ENCODE measurements around the gene TKT.

Gene TKT

DNA sequence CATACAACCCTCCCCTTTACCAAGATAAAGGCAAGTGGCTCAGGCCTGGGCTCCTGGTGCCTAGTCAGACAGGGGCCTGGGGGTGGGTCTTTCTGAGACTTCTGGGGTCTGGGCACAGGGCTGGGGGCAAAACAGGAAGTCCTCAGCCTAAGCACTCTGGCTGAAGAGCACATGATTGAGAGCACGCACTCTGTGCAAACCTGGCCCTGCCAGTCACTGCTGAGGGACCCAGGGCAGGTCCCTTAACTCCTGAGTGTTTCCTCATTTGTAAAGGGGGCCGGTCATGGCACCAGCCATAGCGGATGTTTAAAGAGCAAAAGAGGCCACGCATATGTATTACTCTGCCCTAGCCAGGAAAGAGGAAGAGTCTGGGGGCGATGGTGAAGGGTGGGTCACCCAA is 16.0 kb downstream of the TKT start:
- DNase-seq = no peak

DNA sequence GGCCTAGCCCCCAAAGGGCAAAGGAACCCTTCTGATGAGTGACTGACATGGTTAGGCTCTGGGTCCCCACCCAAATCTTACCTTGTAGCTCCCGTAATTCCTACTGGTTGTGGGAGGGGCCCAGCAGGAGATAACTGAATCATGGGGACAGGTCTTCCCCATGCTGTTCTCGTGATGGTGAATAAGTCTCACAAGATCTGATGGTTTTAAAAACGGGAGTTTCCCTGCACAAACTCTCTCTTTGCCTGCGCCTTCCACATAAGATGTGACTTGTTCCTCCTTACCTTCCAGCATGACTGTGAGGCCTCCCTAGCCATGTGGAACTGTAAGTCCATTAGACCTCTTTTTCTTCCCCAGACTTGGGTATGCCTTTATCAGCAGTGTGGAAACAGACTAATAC is 16.9 kb downstream of the TKT start:
- DNase-seq = no peak

DNA sequence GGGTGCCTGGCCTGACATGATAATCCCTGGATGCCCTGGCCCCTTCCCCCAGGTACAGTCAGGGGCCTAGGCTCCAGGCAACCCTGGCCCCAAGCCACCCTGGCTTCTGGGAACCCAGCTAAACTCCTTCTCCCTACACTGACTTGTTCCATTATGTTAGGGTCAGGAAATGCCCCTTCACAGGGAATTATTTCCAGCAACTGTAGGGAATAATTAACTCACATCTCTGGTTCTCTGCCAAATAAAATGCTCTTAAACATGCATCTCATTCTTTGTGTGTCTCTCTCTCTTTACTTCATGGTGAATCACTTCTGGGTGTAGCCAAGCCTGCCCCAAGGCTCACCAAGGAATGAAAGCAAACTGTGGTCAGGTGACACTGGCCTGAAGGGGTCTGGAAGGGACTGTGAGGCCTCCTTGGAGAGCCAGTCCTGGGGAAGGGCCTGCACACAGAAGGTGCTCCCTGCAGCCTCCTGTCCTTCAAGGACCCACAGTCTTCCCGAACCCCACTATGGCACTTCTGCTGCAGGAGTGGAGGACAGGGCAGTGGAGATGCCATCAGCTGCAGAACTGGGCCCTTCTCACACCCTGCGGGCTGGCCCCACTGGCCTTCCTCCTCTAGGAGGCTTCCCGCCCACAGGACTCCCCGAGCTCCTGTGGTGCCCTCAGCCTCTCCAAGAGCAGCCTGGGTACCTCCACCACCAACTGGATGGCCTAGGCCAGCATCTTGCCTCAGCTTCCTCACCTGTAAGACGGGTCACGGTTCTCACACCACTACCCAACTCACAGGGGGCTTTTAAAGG is 17.6 kb downstream of the TKT start:
- no peak for DNase-seq

DNA sequence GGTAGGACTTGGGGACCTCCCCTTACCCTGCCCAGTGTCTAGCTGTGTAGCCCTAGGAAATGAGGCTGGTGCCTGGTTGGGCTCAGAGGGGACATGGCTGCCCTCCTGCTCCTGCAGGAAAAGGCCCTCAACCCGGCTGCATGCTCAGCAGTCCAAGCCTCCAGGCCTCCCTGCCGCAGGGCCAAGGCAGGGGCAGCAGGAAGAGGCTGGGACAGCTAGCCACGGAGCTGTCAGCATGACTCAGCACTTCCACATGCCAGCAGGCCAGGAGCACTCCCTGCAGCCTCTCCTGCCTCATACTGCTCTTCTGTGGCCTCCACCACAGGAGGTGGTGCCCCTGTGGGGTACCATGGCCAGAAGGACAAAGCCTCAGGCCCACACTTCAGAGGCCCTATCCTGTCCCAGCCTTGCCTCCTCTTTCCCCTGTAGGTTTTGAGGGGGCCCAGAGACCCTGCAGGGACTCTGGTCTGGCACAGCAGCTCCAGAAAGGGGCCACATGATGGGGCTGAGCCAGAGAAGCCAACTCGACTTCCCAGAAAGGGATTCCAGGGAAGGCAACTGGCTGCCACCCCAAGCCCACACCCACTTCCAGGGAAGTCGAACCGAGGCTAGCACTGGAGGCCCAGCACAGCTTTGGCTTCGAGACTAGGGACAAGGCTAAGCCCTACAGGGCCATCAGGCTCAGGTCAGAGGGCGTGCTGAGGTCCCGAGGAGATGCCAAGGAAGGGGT is 19.5 kb downstream of the TKT start:
- no peak for DNase-seq

DNA sequence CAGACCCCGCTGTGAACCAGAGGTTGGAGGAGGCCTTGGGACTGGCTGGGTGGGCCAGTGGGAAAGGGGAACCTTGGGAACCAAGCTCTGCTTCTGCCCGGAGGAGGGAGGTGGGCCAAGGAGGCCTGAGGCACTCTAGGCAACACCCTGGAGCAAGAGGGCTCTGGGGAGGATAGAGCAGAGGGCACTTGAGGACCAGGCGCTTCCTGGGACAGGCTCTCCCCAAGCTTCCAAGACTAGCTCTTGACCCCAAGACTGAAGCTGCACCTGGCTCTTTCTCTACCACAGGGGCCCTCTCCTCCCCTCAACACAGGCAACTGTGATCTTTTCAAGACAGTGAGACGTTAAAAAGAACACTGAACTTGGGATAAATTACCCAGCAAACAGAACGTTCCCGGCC is 20.3 kb downstream of the TKT start:
- DNase-seq = no peak

DNA sequence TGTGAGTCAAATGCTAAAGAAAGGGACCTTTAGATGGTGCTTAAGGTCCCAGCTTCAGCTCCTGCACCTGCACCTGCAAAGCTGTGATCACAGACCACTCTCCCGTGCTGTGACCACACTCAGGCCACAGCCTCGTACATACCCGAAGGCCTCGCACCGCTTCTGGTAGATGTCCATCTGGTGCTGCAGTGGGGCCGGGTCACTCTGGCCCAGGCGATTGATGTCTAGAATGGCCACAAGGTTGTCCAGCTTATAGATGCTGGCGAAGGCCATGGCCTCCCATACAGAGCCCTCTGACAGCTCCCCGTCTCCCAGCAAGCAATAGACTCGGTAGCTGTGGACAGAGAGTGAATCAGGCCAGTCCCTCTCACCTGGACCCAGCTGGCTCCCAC is 21.0 kb downstream of the TKT start:
- DNase-seq = no peak

DNA sequence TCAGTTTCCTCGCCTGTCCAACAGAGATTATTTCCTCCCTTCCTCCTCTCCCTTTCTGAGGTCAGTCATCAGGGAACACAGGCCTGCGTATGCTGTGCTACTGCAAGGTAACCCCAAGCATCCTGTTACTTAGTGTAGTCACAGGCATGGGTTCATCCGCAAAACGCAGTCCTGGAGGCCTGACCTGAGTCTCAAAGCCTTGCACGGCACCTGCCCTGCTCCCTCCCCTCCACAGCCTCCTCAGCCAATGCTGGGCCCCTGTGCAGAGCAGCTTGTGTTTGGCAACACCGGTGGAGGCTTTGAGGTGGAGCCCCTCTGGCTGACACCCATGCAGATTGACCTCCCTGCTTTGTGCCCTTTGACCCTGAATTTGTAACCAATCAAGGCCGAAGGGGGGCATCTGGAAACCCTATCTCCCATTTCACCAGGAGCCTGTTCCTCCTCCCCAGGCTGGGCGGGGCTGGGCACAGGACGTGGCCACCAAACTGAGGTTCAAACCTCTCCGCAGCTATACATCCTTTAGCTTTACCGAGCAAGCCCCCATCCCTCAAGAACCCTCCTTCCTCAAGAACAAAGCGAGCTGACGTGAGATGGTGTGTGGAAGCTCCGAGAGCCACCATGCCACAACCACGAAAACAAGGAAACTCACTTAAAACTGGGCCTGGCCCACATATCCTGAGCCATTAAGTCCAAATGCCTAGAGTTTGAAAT is 21.5 kb downstream of the TKT start:
- no peak for DNase-seq

DNA sequence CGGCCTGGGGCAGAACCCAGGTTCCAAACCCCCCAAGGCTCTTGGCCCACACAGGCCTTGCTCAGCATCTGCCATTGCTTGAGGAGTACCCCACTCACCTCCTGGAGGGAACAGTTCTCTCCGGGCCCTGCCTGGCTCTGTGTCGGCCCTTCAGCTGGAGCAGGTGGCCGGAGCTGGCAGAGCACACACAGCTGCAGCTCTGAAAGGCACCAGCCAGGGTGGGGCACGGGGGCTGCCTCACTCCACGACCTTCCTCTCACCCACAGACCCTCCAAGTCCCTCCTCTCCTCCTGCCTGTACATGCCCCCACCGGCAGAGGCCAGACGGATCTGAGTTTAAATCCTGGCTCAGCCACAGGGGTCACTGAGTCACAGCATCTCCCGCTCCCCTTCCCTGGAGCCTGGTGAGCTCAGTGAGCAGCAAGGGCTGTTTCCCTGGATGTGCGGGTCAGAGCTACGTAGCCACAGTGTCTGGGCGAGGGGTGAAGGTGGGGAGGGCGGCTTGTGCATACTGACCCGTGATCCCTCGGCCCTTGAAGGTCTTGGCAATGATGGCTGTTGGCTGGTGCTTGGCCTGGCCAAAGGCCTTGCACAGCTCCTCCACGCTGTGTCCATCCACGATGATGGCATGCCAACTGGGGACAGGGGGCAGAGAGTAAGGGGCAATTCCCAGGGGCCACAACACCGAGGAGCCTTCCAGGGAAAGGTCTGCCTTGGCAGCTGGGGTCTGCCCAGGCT is 23.0 kb downstream of the TKT start:
- DNase-seq = no peak

DNA sequence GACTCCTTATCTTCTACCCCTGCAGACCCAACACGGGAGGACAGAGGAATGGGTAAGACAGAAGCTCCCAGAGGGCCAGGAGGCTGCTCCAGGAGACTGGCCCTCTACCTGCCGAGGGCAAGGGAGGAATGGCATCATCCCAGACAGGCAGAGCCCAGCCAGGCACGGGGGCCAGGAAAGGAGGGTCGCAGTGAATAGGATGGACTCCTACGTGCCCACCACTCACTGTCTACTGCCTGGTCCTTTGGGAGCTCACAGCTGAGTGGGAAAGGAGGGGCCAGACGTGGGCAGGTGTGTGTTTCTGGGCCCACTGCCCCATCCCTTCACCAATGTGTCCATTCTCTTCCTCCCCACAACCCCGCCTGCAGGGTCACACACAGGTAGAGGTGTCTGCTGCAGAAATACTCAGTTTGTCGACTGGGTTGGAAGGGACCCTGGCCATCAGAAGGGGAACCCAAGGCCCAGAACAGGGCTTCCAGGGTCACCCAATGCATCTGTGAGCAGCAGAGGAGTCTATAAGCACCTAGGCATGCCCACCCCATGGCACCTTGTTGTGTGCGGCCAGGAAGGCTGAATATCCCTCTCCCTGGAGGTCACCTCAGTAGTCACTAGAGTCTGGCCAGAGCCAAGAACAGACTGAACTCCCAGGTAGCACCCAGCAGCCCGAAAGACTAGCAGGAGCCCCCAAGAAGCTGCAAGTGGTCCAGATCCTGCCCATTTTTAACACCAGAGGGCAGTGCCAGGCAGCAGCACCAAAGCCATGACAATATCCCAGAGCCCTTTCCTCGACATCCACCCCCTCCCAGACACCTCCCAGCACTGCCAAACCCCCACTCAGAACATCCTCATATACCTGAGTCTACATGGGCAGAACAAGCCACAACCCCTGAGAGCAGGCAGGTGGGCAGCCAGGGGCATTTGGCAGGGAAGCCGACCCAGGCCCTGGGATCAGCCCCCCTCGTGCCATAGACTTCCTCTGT is 24.0 kb downstream of the TKT start:
- DNase-seq = no peak

DNA sequence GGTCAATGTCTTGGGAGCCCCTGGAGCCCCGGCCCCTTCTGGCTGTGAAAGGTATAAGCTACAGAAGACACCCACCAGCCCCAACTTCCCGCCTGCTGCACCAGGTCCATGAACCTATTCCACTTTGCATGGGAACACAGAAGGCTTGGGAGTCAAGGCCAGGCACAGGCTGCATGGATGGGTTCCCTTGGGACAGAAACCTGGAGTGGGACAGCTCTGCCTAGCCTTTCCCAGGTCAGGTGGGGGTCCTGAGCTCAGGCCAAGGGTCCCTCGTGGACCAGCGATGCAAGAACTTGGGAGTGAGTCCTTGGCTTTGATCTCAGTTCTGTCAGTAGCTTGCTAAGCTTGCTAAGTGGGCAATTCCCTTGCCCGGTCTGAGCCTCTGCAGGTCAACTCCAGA is 25.0 kb downstream of the TKT start:
- no peak for DNase-seq

DNA sequence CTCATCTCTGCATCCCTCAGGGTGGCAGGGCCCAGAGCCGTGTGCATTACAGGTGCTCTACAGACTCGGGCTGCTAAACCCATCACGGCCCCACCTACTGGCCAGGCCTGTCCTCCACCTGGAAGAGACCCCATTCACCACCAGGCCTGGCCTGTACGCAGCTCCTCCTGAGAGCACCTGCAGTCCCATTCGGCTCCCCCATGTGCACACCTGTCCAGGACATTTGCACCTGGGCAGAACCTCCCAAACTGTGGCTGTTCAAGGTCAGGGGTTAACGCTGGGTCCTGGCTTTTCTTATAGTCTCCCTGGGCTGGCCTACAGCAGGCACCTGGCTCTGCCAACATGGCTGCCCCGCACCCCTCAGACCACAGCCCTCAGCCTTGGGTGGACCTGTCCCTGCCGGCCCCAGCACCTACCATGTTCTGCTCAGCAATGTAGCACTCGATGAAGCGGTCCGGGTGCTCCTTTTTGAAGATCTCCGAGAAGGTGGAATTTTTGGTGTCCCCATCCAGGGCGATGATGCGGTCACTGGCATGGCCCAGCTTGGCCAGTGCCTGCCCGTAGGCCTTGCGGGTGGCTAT is 25.7 kb downstream of the TKT start:
- DNase-seq = no peak

DNA sequence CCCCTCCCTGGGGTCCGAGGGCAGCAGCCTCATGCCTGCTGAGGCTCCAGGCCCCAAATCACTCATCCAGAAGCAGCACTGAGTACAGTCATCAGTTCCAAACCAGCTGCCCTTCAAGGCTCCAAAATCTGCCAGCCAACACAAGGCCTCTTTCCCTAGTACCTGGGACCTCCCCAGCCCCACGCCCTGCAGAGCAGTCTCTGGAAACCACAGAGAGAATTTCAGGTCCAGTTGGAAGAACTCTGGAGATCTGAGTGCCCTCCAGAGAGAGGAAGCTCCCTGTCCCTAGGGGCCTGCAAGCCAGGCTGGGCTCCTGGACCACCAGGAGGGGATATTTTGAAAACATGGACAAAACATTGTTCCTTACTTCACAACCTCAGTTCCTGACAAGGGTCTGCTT is 26.2 kb downstream of the TKT start:
- no peak for DNase-seq

DNA sequence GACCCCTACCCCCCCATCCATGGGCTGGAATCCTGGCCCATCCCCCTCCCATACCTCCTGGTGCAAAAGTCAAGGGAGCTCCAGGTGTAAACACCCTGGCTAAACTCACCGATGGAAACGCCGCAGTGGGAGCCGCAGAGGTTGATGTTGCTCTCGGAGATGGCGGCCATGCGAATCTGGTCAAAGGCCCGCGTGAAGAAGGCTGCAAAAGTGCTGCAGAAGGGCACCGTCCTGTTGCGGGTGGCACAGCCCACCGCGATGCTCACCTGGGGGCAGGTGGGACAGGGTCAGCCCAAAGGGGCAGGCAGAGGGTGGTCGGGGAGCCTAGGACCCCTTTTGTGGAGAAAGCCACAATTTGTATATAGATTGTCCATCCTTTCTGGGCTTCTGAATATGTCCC is 26.7 kb downstream of the TKT start:
- DNase-seq = no peak

DNA sequence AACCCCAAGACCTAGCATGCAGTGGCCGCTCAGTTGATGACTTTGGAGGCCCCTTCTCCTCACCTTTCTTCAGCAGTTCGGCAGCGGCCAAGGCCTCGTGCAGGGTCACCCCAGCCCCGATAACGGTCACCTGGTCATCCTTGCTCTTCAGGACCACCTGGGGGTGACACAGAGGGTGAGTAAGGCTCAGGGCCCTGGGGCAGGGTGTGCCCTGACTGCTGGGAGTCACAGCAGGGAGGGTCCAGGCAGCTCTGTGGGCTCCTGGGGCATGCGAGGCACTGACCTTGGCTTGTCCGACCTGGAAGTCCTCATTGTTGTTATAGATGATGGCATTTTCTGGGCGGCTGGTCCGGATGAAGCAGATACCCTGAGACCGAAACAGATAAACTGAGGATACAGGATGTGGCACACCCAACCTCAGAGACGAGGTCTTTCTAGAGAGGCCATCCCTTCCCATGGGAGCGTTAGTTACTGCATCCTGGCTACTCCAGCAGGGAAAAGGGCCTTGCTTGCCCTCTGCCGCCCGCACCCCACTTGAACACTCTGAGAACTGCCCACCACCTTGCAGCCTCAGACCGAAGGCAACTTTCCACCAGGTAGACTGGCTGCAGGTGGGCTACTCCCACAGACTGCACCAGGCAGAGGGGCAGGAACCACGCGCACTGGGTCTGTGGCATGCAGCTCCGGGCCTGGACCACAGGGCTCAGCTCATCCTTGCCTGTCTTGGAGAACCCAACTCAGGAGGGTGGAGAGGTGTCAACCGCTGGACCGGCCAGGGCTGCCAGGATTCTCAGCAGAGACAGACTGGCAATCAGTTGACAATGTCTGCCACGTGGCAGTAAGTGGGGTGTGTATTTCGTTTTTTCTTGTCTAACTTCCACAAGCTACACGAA is 27.6 kb downstream of the TKT start:
- DNase-seq = no peak

DNA sequence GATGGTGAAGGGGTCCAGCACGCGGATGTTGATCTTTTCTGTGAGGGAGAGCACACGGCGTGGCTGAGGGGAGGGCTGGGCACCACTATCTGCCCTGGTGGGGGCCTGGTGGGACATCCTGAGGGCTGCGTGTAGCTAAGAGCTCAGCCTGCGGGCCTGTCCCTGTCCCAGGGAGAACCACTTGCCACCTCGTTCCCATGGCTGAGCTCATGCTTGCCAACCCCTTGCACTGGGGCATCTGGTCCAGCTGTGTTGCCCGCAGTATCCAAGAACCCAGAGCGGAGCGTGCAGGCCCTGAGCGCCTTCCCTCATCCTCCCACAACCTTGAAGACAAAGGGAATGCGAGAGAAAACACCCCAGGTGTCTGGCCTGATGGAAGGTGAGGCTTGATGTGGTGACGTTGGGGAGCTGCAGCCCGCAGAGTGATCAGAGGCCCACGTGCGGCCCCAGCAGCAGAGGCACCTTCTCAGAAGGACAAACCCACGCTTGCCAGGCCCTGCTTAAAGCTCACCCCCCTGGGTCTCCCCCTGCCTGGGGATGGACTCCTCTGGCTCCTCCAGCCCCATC is 28.9 kb downstream of the TKT start:
- DNase-seq = no peak

DNA sequence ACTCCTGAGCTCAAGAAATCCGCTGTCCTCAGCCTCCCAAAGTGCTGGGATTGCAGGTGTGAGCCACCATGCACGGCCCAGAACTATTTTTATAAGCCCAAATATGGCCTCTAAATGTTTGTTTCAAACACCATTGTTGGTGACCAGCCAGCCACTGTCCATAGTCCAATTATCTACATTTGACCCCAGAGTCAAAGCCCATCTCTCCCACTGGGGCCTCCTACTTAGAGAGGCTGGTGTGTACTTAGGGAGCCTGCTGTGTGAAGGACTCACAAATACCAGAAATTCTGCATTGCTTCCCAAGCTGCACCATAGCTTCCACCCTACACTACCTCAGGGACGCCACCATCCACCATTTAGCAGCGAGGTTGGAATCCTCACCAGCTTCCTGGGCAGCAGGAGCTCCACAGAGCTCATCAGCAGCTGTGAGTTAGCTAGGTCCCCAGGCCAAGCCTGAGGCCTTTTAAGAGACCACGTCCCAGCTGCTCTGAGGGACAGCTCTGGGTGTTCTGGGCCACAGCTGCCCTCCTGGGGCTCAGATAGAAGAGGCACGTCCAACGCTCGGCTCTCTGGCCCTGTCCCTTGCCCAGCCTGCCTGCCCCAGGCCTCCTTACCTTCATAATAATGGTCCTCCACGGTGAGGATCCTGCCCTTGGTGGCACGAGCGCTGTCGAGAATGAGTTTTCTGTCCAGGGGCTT is 29.5 kb downstream of the TKT start:
- no peak for DNase-seq

DNA sequence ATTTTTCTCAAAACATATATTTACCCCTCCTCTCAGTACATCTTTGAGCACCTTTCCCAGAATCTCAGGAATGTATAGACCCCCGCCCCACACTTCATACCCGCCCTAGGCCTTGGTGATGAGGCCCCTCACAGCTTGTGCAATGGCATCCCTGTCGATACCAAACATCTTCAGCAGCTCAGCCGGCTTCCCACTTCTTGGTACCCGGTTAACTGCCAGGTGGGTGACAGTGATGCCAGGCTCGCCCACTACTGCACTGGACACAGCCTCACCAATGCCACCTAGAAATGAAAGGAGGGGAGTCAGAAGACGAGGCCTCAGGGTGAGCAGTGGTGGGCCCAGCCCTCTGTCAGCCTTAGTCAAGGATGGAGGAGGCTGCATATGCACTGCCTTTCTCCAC is 30.2 kb downstream of the TKT start:
- DNase-seq = no peak

DNA sequence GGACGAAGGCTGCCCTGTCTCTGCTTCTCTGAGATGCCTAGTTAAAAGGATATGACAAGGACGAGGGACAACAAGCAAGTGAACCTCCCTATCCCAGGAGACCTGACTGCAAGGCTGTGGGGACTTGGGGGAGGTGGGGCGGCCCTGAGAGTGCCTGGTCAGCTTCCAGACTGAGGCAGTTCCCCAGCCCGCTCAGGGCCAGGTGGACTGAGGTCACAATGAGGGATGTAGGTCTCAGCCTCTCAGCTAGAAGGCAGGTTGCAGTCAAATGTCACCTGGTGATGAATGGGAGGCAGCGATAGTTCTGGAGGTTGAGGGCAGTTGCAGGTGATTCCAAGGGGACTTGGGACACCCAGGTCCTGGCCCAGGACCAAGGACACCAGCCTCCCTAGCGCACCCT is 30.6 kb downstream of the TKT start:
- no peak for DNase-seq

DNA sequence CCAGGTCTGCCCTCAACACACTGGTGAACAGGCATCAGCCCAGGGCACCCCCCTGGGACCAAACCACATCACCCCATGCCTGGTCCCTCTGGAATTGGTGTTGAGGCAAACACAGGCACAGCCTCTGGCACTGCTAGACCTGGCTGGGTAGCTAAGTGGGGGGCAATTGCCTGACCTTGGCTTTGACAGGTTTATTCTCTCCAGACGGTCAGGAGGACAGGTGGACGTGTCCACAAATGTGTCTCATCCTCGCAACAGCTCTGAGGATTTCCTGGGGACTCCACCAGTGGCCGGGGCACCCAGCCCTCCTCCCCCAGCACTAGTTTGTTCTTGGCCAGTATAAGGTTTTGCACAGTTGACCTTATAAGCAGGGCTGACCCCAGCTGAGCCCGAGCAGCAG is 31.3 kb downstream of the TKT start:
- no peak for DNase-seq

DNA sequence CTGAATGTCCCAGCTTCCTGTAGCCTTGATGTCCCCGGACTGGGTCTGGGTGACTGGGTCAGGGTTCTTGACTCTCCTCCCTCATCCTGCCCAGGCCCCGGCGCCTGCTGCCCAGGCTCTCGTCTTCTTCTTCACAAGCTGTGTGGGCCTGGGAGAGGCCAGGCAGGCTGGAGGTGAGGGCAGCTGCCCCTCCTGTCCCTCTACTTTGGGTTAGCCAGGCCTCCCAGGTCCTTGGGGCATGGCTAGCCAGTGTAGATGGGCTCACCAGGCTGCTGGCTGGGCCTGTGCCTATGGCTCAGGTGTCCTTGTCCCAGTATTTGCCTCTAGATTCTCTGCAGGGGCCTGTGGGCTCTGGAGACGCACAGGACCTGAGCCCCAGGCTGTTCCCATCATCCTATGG is 31.8 kb downstream of the TKT start:
- no peak for DNase-seq
